ENCODE data around the gene INS.

The INS gene

GRCh38 chr11:2155511-2155910, 5.5 kb downstream of the INS start:
- Mint-ChIP-seq H3K9me3 (no peaks in the 10 kb centered on the region), H3K27ac (no peak overlapping the region), H3K36me3 (no peaks in the 10 kb centered on the region), H3K4me1 (peaks cover 12 to 14% of the 10 kb centered on the region in 2 donors), H3K4me3 (no peak overlapping the region), H3K27me3 (peaks cover 15 to 53% of the 10 kb centered on the region in 2 donors)
- DNase-seq (no peak), ATAC-seq (replicated peaks) (no peak)

GRCh38 chr11:2154889-2155288, 6.1 kb downstream of the INS start:
- ATAC-seq (replicated peaks) (no peak), DNase-seq (no peak)
- H3K4me1 Mint-ChIP-seq: peaks cover 12 to 14% of the 10 kb centered on the region in 2 donors
- H3K27ac Mint-ChIP-seq: no peak overlapping the region
- H3K9me3 Mint-ChIP-seq: no peaks in the 10 kb centered on the region
- H3K36me3 Mint-ChIP-seq: no peaks in the 10 kb centered on the region
- peaks cover 21 to 53% of the 10 kb centered on the region in 2 donors for H3K27me3 Mint-ChIP-seq
- H3K4me3 Mint-ChIP-seq: no peak overlapping the region

GRCh38 chr11:2154195-2154585, 6.8 kb downstream of the INS start:
- no peak for DNase-seq
- no peak for ATAC-seq (replicated peaks)
- Mint-ChIP-seq H3K27me3 (peaks cover 24 to 56% of the 10 kb centered on the region in 2 donors), H3K36me3 (no peaks in the 10 kb centered on the region), H3K4me3 (no peak overlapping the region), H3K27ac (no peak overlapping the region), H3K9me3 (no peaks in the 10 kb centered on the region), H3K4me1 (peaks cover 12 to 14% of the 10 kb centered on the region in 2 donors)

GRCh38 chr11:2153581-2154194, 7.3 kb downstream of the INS start:
- H3K4me1 Mint-ChIP-seq: peaks cover 12 to 14% of the 10 kb centered on the region in 2 donors
- peaks cover 29 to 61% of the 10 kb centered on the region in 2 donors for H3K27me3 Mint-ChIP-seq
- ATAC-seq (replicated peaks) (no peak), DNase-seq (no peak)
- no peaks in the 10 kb centered on the region for H3K36me3 Mint-ChIP-seq
- H3K27ac Mint-ChIP-seq: no peak overlapping the region
- no peaks in the 10 kb centered on the region for H3K9me3 Mint-ChIP-seq
- no peak overlapping the region for H3K4me3 Mint-ChIP-seq

GRCh38 chr11:2151500-2152257, 9.3 kb downstream of the INS start:
- Mint-ChIP-seq H3K4me3 (peak overlapping the region in 1 of 2 donors; percentile 39), H3K4me1 (peaks cover 12 to 14% of the 10 kb centered on the region in 2 donors), H3K36me3 (no peaks in the 10 kb centered on the region), H3K27ac (no peak overlapping the region), H3K9me3 (no peaks in the 10 kb centered on the region), H3K27me3 (peaks cover 40 to 76% of the 10 kb centered on the region in 2 donors)
- ATAC-seq (replicated peaks) (peak; percentile 69 to 70), DNase-seq (peak; percentile 55)

- Mint-ChIP-seq H3K27ac (no peak overlapping the region), H3K9me3 (no peaks in the 10 kb centered on the region), H3K4me1 (peaks cover 15 to 22% of the 10 kb centered on the region in 2 donors), H3K4me3 (no peak overlapping the region), H3K36me3 (no peaks in the 10 kb centered on the region), H3K27me3 (peaks cover 47 to 84% of the 10 kb centered on the region in 2 donors)
- ATAC-seq (replicated peaks) (no peak), DNase-seq (no peak)
Observed at GRCh38 chr11:2149864-2150847, 10.9 kb downstream of the INS start.

GRCh38 chr11:2149460-2149859, 11.5 kb downstream of the INS start:
- DNase-seq (no peak), ATAC-seq (replicated peaks) (no peak)
- Mint-ChIP-seq H3K27ac (no peak overlapping the region), H3K27me3 (peaks cover 47 to 86% of the 10 kb centered on the region in 2 donors), H3K9me3 (no peaks in the 10 kb centered on the region), H3K4me3 (no peak overlapping the region), H3K4me1 (peaks cover 15 to 29% of the 10 kb centered on the region in 2 donors), H3K36me3 (no peaks in the 10 kb centered on the region)

GRCh38 chr11:2148595-2148994, 12.4 kb downstream of the INS start:
- ATAC-seq (replicated peaks) (no peak), DNase-seq (no peak)
- no peak overlapping the region for H3K27ac Mint-ChIP-seq
- no peaks in the 10 kb centered on the region for H3K9me3 Mint-ChIP-seq
- no peak overlapping the region for H3K4me3 Mint-ChIP-seq
- peaks cover 17 to 36% of the 10 kb centered on the region in 2 donors for H3K4me1 Mint-ChIP-seq
- H3K36me3 Mint-ChIP-seq: no peaks in the 10 kb centered on the region
- peaks cover 48 to 83% of the 10 kb centered on the region in 2 donors for H3K27me3 Mint-ChIP-seq

GRCh38 chr11:2147391-2147790, 13.6 kb downstream of the INS start:
- H3K4me3 Mint-ChIP-seq: no peak overlapping the region
- H3K27me3 Mint-ChIP-seq: peaks cover 52 to 88% of the 10 kb centered on the region in 2 donors
- no peak overlapping the region for H3K27ac Mint-ChIP-seq
- no peak for DNase-seq
- no peak for ATAC-seq (replicated peaks)
- H3K36me3 Mint-ChIP-seq: no peaks in the 10 kb centered on the region
- H3K9me3 Mint-ChIP-seq: no peaks in the 10 kb centered on the region
- peaks cover 26 to 48% of the 10 kb centered on the region in 2 donors for H3K4me1 Mint-ChIP-seq

- H3K9me3 Mint-ChIP-seq: no peaks in the 10 kb centered on the region
- no peak overlapping the region for H3K27ac Mint-ChIP-seq
- peaks cover 20 to 46% of the 10 kb centered on the region in 2 donors for H3K4me1 Mint-ChIP-seq
- no peak overlapping the region for H3K4me3 Mint-ChIP-seq
- H3K27me3 Mint-ChIP-seq: peaks cover 61 to 96% of the 10 kb centered on the region in 2 donors
- H3K36me3 Mint-ChIP-seq: no peaks in the 10 kb centered on the region
- ATAC-seq (replicated peaks) (no peak), DNase-seq (no peak)
Observed at GRCh38 chr11:2146051-2146450, 15.0 kb downstream of the INS start.

- DNase-seq (no peak), ATAC-seq (replicated peaks) (no peak)
- Mint-ChIP-seq H3K4me3 (peak overlapping the region; percentile 61 to 62), H3K9me3 (no peaks in the 10 kb centered on the region), H3K27me3 (peaks cover 51 to 94% of the 10 kb centered on the region in 2 donors), H3K36me3 (no peaks in the 10 kb centered on the region), H3K4me1 (peaks cover 20 to 45% of the 10 kb centered on the region in 2 donors), H3K27ac (no peak overlapping the region)
Observed at GRCh38 chr11:2144544-2145248, 16.3 kb downstream of the INS start.

GRCh38 chr11:2143799-2144543, 17.0 kb downstream of the INS start:
- no peak for ATAC-seq (replicated peaks)
- peak overlapping the region; percentile 67 to 75 for H3K4me3 Mint-ChIP-seq
- no peak overlapping the region for H3K27ac Mint-ChIP-seq

GRCh38 chr11:2143477-2143798, 17.6 kb downstream of the INS start:
- H3K27me3 Mint-ChIP-seq: peaks cover 45 to 85% of the 10 kb centered on the region in 2 donors
- no peak for ATAC-seq (replicated peaks)
- H3K36me3 Mint-ChIP-seq: no peaks in the 10 kb centered on the region
- no peak overlapping the region for H3K27ac Mint-ChIP-seq
- DNase-seq: no peak
- H3K4me1 Mint-ChIP-seq: peaks cover 21 to 45% of the 10 kb centered on the region in 2 donors
- peak overlapping the region; percentile 67 to 75 for H3K4me3 Mint-ChIP-seq
- no peaks in the 10 kb centered on the region for H3K9me3 Mint-ChIP-seq

More at GRCh38 chr11:2143799-2144543, 17.0 kb downstream of the INS start:
- Mint-ChIP-seq H3K36me3 (no peaks in the 10 kb centered on the region), H3K4me1 (peaks cover 20 to 45% of the 10 kb centered on the region in 2 donors), H3K27me3 (peaks cover 48 to 87% of the 10 kb centered on the region in 2 donors), H3K9me3 (no peaks in the 10 kb centered on the region)
- no peak for DNase-seq
